HG03571 (cell line): ENCODE results near the gene FKBP15.

Source experiments
- ATAC-seq: cut with Tn5 transposase; IDR thresholded peaks from one replicate; pipeline ENCODE4 v1.9.1; 2021; ENCODE audit not compliant: unreplicated experiment

Gene FKBP15

DNA sequence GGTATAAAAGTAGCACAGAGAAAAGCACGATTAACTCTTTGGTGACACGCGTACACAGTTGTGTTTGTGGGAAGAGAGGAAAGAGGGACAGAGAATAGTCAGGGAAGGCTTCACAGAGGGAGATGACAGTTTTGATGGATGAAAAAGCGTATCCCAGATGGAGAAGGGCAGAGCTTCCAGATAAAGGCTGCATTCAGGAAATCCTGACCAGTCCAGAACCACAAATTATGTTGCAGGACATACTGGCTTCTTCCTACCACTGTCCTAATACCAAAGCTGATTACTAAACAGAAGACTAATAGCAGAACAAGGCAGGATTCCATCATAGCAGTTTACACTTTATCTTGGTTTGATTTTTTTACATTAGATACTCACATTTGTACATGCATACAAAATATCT lies 35.8 kb downstream of the FKBP15 start:
- ATAC-seq: no peak

- ATAC-seq: no peak
These were observed 36.5 kb downstream of the FKBP15 start for GRCh38 chr9:113184539-113184938.

DNA sequence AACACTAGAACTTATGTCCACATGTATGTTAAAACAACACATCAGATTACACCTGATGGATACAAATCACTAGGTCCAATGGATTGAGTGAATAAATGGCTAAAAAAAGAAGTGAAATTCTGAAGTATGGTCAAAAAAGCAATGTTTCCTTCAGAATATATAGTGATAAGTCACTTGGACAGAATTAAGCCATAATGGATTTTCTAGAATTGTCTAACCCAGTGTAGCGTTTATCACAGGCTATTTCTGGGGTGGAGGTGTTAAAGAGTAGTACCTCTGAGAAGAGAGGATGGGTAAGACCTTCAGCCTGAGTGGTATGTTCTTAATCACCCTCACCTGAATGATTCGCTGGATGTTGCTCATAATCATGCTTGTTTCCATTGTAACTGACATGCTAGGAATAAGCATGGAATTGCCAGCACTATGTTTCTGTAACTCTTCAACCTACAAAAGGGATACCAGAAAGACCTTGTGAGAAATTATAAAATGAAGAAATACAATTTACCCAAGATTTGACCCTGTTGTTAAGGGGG lies 37.1 kb downstream of the FKBP15 start:
- ATAC-seq: no peak

- no peak for ATAC-seq
These were observed 39.9 kb downstream of the FKBP15 start for GRCh38 chr9:113181165-113181564.

GRCh38 chr9:113179839-113180238 lies 41.2 kb downstream of the FKBP15 start:
- ATAC-seq: no peak

GRCh38 chr9:113178087-113178486 lies 43.0 kb downstream of the FKBP15 start:
- ATAC-seq: no peak

DNA sequence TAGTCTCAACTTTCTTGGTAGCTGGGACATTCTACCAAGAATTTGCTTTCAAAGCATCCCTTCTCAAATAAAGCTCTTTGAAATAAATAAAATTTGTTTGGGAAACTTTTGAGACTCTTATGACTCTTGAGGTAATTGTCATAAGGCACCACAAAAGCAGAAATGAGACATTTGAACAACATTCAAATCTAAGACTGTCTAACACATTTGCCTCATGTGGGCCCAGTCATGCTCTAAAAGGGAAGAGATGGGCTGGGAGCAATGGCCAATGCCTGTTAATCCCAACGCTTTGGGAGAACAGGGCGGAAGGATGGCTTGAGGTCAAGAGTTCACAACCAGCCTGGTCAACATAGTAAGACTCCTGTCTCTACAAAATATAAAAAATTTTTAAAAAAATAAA lies 43.8 kb downstream of the FKBP15 start:
- ATAC-seq: no peak

GRCh38 chr9:113176803-113177202 lies 44.3 kb downstream of the FKBP15 start:
- no peak for ATAC-seq

DNA sequence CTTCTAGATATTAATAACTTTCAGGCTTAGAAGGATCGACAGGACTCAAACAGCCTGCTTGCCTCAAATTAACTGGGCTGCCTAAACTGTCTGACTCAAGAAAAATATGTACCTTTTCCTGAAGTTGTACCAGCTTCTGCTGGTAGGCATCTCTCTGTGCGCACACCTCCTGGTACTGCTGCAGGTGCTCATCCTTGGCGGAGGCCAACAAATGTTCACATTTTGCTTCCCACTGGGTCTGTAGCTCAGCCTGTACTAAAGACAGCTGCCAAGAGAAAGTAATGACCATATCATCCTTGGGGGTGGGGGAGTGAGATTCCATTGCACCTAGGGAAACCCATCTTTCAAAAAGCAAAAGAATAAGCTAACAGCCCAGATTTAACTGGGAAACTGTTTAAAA lies 47.7 kb downstream of the FKBP15 start:
- no peak for ATAC-seq

DNA sequence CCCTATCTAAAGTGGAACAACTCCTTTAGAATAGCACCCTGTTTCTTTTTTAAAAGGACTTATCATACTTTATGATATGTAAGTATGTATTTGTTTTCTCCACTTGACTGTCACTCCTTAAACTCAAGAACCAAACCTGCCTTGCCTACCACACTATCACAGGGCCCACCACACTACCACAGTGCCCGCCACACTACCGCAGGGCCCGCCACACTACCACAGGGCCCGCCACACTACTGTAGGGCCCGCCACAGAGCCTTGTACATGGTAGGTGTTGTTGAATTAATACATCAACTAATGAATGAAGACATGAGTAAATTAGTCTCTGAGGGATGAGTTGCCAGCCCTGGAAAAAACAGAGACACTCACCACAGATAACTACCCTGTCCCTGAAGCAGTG lies 52.3 kb downstream of the FKBP15 start:
- ATAC-seq: no peak

DNA sequence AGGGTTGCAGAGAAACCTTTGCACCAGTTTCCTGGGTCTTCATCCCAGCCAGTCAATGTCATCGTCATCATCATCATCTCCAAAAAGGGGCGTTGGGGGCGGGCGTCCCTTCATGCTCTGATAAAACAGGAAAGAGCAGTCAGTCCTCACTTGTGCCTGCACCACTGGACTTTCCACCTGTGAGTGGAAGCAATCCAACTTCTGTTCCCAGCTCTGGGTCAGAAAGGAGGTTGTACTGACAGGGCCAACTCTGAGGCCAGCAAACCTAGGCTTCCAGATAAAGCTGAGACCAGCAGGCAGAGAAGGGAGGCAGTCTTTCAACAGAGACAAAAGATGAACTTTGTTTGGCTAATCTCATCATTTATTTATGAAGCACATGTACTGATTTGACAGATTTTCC lies 55.0 kb downstream of the FKBP15 start:
- ATAC-seq: no peak

DNA sequence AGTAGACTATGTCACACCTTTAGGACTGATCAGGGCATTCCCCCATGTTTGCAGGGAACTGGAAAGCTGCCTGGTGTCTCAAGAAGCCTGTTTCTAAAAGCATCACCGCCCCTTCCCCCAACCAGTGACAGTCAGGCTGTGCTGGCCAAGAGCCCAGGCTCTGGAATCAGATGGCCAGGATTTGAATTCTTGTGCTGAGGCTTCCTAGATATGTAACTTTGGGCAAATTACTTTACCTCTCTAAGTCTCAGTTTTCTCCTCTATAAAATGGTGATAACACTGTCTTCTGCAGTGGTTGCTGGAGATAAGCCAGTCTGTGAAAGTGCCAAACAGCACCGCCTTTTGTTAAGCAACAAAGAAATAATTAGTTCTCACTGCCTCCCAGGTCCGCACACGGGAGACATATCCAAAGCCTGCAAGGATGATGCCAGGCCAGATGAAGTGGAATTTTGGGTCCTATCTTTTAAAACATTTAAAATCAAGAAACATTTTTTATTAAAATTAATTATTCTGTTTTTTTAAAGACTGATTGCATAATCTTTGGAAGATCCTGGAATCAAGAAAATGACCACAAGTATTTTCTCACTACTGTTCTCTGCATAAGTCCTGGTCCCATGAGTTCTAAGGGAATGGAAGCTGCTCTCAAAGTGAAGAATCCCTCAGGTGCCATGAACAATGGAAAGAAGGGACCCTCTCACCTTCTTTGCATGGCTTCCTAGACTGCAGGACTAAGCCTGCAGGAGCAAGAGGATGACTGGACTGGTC lies 56.4 kb downstream of the FKBP15 start:
- no peak for ATAC-seq

GRCh38 chr9:113163001-113163400 lies 58.1 kb downstream of the FKBP15 start:
- ATAC-seq: no peak

DNA sequence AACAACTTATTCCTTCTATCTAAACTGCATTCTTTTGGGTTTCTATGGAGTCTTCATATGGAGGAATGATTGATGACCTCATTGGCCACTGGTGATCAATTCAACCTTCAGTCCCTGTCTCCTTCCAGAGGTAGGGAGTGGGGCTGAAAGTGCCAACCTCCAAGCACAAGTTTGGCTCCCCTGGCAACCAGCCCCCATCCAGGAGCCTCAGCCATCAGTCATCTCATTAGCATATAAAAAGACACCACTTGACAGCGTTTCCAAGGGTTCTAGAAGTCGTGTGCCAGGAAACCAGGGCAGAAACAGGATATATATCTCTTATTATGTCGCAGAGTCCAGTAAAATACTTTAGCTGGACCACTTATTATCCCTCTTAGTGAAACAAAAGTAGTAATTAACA lies 60.5 kb downstream of the FKBP15 start:
- no peak for ATAC-seq

DNA sequence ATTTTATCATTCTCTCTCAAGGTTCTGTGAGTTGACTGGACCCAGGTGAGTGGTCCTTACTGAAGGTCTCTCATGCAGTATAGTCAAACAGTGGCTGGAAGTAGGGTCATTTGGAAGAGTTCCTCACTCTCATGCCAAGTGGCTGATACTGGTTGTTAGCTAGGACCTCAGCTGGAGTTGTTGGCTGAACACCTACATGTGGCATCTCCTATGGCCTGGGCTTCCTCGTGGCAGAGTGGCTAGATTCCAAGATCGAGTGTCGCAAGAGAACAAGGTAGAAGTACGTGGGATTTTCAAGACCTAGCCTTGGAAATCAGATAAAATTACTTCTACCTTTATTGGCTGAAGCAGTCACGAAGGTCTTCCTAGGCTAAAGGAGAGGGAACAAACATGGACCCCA lies 62.6 kb downstream of the FKBP15 start:
- no peak for ATAC-seq

DNA sequence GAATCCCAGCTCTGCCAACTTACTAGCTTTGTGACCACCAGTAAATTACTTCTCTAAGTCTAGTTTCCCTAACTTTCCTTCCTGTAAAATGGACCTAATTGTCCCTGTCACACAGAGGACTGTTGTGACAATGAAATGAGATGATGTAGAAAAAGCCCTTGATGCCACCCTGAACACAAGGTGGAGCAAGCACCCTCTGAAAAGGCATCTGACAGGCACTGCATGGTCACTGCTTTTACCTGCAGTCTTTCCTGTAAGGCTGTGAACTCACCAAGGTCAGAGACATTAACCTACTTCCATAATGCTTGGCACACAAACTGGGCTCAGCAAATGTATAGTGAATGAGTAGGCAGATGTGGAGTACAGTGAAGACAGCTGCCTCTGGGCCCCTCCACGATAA lies 64.2 kb downstream of the FKBP15 start:
- no peak for ATAC-seq

- no peak for ATAC-seq
These were observed 65.0 kb downstream of the FKBP15 start for GRCh38 chr9:113155911-113156588.

DNA sequence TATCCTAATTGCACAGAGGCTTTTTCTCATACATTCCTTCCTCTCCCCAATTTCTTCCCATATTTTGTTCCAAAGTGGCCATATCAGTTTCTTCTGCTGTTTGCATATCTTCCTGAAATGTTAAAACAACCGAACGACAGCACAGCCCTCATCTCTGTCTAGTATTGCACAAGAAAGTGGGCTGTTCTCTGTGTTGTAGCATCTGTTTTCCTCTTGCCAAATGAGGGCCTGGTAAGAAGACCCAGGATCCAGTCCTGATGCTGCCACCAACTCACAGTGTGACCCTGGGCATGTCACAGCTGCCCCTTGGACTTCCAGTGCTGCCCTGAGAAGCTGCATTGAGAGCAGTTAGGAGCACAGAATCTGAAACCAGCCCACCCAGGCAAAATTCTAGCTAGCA lies 66.1 kb downstream of the FKBP15 start:
- no peak for ATAC-seq

- no peak for ATAC-seq
These were observed 66.6 kb downstream of the FKBP15 start for GRCh38 chr9:113154471-113154870.

GRCh38 chr9:113153599-113153998 lies 67.5 kb downstream of the FKBP15 start:
- ATAC-seq: no peak

GRCh38 chr9:113152699-113153098 lies 68.4 kb downstream of the FKBP15 start:
- no peak for ATAC-seq
